ENCODE data around the gene DOCK7. TPM values are rescaled to one million over a fixed set of nuclear protein-coding genes. Genes with fewer than 3 reads are reported as not detected.
"Not testable (repeated sequence)": the region's sequence is repeated elsewhere in the genome, so short reads cannot be mapped to it uniquely, and the experiment has no call there.

DOCK7 gene
- total and polyA plus RNA-seq, 8 donors = 33.1 to 53.8 (median 44.0) TPM

DNA sequence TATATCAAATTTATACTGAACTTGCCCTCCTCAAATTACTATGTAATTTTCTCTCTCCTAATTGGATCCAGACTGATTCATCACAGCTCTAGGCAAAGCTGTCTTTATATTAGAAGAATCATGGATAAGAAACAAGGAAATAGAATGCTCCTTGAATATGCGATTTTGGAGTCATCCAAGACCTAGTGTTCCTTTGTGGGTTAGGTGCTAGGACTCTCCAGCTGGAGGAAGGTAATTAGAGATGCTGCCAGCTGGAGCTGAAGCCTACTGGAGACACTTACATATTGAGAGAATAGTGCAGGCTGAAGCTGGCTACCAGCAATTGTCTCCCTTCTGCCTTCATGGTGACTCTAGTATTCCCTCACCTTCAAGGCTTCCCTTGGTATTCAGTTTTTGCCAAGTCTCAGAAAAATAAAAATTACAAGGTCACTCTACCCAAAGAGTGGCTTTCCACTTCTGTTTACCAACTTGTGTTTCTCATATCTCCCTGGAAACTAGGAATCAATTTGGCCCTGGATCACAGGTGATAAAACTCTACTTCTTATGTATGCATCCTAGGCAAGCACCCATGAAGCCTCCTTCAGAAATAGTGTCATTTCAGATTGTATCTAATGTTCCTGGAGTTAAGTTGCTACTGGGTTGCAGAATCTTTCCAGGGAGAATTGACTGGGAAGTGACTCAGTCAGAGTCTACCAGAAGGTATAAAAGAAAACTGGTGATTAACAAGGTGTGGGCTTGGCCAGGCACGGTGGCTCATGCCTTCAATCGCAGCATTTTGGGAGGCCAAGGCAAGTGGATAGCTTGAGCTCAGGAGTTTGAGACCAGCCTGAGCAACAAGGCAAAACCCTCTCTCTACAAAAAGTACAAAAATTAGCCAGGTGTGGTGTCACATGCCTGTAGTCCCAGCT lies 24.4 kb upstream of the DOCK7 start:
- H3K4me1 ChIP-seq = no peaks in the 10 kb centered on the region
- no peaks in the 10 kb centered on the region for H3K27me3 ChIP-seq
- DNase-seq = no peak
- no peaks in the 10 kb centered on the region for H3K9me3 ChIP-seq
- no peak for ATAC-seq
- H3K27ac ChIP-seq = no peak overlapping the region
- no peak overlapping the region for H3K4me3 ChIP-seq
- TF ChIP-seq, protein P1, sequence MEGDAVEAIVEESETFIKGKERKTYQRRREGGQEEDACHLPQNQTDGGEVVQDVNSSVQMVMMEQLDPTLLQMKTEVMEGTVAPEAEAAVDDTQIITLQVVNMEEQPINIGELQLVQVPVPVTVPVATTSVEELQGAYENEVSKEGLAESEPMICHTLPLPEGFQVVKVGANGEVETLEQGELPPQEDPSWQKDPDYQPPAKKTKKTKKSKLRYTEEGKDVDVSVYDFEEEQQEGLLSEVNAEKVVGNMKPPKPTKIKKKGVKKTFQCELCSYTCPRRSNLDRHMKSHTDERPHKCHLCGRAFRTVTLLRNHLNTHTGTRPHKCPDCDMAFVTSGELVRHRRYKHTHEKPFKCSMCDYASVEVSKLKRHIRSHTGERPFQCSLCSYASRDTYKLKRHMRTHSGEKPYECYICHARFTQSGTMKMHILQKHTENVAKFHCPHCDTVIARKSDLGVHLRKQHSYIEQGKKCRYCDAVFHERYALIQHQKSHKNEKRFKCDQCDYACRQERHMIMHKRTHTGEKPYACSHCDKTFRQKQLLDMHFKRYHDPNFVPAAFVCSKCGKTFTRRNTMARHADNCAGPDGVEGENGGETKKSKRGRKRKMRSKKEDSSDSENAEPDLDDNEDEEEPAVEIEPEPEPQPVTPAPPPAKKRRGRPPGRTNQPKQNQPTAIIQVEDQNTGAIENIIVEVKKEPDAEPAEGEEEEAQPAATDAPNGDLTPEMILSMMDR (IDR thresholded peaks at IDR 0.05) = no peak
- intact Hi-C loops (cut with DNase I) = no loop called here
- H3K36me3 ChIP-seq = no peaks in the 10 kb centered on the region

- H3K4me1 ChIP-seq = no peaks in the 10 kb centered on the region
- H3K4me3 ChIP-seq = no peak overlapping the region
- H3K27me3 ChIP-seq = no peaks in the 10 kb centered on the region
- no peaks in the 10 kb centered on the region for H3K36me3 ChIP-seq
- no peak for DNase-seq
- H3K27ac ChIP-seq = no peak overlapping the region
- TF ChIP-seq, protein P1 (IDR thresholded peaks at IDR 0.05) = no peak
- intact Hi-C loops (cut with DNase I) = no loop called here
- ATAC-seq = no peak
- H3K9me3 ChIP-seq = peaks cover 0 to 3% of the 10 kb centered on the region in 2 donors
These were observed 19.5 kb upstream of the DOCK7 start for GRCh38 chr1:62707744-62708120.

GRCh38 chr1:62706985-62707743 lies 19.0 kb upstream of the DOCK7 start:
- DNase-seq (no peak), ATAC-seq (no peak)
- no peaks in the 10 kb centered on the region for H3K4me1 ChIP-seq
- TF ChIP-seq, protein P1 (IDR thresholded peaks at IDR 0.05) = no peak
- no peaks in the 10 kb centered on the region for H3K36me3 ChIP-seq
- no peak overlapping the region for H3K4me3 ChIP-seq
- peaks cover 0 to 3% of the 10 kb centered on the region in 2 donors for H3K9me3 ChIP-seq
- no peak overlapping the region for H3K27ac ChIP-seq
- intact Hi-C loops (cut with DNase I) = no loop called here
- H3K27me3 ChIP-seq = no peaks in the 10 kb centered on the region

DNA sequence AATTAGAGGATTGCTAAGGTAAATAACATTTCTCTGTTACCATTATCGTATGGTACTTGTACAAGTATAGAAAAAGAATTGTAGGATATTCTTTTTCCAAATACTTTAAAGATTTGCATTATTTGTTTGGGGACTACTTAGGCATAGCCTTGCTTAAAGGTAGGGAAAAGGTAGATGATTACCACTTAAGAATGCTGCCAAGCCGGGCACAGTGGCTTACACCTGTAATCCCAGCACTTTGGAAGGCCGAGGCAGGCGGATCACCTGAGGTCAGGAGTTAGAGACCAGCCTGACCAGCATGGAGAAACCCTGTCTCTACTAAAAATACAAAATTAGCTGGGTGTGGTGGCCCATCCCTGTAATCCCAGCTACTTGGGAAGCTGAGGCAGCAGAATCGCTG lies 10.0 kb upstream of the DOCK7 start:
- H3K27ac ChIP-seq; H3K27me3 ChIP-seq; ATAC-seq; DNase-seq; H3K36me3 ChIP-seq; intact Hi-C loops (cut with DNase I); H3K9me3 ChIP-seq; H3K4me1 ChIP-seq; H3K4me3 ChIP-seq: not testable (repeated sequence)

- H3K4me3 ChIP-seq; H3K36me3 ChIP-seq; H3K4me1 ChIP-seq; DNase-seq; intact Hi-C loops (cut with DNase I); H3K9me3 ChIP-seq; ATAC-seq; H3K27me3 ChIP-seq; H3K27ac ChIP-seq: not testable (repeated sequence)
These were observed 6.3 kb upstream of the DOCK7 start for GRCh38 chr1:62694479-62694878.

DNA sequence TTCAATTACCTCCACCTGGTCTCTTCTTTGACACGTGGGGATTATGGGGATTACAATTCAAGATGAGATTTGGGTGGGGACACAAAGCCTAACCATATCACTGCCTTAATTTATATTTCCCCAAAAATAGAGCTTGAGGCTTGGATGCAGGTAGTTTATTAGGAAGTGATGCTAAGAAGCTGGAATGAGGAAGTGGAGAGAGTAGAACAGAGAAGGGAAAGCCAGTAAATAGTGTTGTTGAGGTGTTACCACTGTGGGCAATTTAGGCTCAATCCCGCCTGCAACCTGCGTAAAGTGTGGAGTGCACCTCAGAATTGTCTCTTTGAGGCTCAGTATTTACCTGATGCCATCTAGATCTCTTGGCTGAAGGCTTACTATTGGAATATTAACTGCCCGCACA lies 4.9 kb upstream of the DOCK7 start:
- Histone ChIP-seq H3K27ac (no peak overlapping the region), H3K4me1 (peaks cover 8 to 15% of the 10 kb centered on the region in 2 donors), H3K4me3 (no peak overlapping the region), H3K9me3 (no peaks in the 10 kb centered on the region), H3K36me3 (no peaks in the 10 kb centered on the region), H3K27me3 (no peaks in the 10 kb centered on the region)
- DNase-seq (no peak), ATAC-seq (no peak)
- intact Hi-C loops (cut with DNase I) = no loop called here
- TF ChIP-seq, protein P1 (IDR thresholded peaks at IDR 0.05) = no peak

All from left lung (tissue), 10 donors.